HG03280 (cell line): Measurements from ENCODE around the gene SPATA21.
"Not testable (repeated sequence)": the region's sequence is repeated elsewhere in the genome, so short reads cannot be mapped to it uniquely, and the experiment has no call there.

Experiments used
- ATAC-seq: cut with Tn5 transposase; IDR thresholded peaks from one replicate; pipeline ENCODE4 v1.9.1; 2021; ENCODE audit warnings: mild to moderate bottlenecking, moderate library complexity; ENCODE audit not compliant: unreplicated experiment

The SPATA21 gene

GRCh38 chr1:16436946-16437474 lies at the start of gene SPATA21:
Gene SPATA21 (minus strand): TSS chr1:16437424. CDS start chr1:16431371, 6,053 bp downstream.
- ATAC-seq: no peak

DNA sequence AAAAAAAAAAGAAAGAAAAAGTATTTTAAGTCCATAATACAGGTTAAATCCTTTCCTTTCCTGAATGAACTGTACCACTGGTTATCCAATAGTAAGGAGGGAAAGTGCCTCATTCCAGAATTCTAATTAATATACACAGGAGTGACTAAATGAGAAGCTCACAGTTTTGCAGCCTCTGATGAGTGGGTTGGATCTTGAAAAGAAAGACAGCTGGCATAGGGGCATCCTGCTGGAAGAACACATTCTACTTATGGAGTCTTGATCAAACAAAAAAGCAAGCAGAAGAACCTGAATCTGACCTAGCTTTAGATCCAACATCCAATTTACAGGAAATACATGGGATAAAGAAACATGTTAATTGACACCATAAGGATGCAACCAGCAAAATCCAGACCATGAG lies 49.8 kb upstream of the SPATA21 start:
- not testable (repeated sequence) for ATAC-seq

DNA sequence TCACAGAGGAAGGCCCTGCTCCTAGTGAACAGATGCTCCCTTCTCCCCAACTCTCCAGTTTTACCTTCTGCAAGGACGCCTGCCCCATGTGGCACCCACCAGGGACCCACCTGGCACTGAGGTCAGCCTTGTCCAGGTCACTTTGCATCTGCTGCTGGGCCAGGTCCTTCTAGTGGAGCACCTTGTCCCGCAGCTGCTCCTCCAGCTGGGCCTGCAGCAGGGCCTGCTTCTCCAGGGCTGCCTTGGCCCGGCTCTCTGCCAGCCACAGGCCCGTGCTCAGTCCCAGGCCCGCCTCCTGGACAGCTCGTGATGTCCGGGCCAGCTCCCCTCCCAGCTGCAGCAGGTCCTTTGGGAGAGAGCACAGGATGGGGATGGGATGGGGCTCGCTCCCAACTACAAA lies 49.1 kb upstream of the SPATA21 start:
- not testable (repeated sequence) for ATAC-seq

- no peak for ATAC-seq
Measured at GRCh38 chr1:16484931-16485330, 47.7 kb upstream of the SPATA21 start.

- ATAC-seq: no peak
Measured at GRCh38 chr1:16484501-16484835, 47.2 kb upstream of the SPATA21 start.

DNA sequence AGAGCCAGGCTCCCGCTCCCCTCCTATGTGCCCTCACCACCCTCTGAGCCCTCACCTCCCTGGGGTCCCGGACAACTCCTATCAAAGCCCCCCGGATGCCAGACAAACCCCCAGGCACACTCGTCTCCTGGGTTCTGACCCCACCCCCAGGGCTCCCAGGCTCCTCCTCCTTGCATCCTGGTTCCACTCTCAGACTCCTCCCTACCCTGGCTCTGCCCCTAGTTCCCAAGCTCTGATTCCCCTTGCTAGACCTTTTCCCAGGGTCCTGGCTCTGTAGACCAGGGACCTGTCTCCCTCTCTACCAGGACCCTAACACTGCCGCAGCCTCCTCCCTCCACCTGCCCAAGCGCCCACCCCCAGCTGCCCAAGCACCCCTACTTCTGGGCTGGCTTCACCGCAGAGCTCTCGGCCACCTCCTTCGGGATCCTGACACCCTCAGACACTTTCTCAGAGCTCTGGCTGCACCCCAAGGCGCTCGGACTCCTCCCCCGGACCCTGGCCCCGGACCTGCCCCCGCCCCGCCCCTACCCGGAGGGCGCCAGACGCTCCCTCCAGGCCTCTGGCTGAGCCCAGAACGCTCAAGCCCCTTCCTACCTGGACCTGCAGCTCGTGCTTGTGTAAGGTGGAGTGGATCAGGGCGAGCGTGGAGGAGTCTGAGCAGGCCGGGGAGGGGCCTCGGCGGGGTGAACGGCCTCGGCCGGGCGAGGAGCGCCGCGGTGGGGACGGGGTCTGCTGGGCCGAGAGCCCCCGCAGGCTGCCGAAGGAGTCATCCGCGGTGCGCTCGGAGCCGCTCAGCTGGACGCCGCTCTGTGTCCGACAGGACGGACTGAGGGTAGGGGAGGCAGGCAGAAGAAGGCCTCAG lies 46.6 kb upstream of the SPATA21 start:
- not testable (repeated sequence) for ATAC-seq

DNA sequence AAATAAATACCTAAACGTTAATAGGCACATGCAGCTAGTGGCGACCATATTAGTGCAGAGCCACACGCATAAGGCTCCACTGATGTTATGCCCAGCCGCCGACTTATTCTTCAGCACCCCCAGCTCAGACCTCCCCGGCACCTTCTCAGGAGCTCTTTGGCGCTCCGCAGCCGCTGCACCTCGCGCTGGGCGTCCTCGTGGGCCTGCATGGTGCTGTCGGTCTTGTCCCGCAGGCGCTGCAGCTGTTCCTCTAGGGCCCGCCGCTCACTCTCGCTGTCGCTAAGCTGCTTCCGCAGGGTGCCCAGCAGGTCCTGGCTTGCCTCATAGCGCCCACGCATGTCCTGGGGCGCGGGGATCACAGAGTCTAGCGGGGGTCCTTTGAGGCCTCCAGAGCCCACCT lies 45.9 kb upstream of the SPATA21 start:
- not testable (repeated sequence) for ATAC-seq

GRCh38 chr1:16478091-16478490 lies 40.9 kb upstream of the SPATA21 start:
- ATAC-seq: no peak

- ATAC-seq: not testable (repeated sequence)
Measured at GRCh38 chr1:16475771-16476770, 38.8 kb upstream of the SPATA21 start.

DNA sequence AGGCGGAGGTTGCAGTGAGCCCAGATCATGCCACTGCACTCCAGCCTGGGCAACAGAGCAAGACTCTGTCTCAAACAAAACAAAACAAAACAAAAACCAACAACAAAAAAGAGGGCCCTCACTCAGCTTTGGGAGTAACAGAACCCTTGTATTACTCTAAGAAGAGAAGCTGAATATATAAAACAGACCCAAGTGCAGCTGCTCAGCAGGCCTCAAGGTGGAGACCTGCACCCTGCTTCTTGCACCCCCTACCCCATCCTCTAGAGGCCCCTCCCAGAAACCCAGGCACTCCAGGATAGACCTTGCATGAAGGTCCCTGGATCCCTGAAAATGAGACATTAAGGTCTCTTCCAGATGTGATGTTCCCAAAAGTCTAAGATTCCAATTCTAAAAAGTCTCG lies 37.7 kb upstream of the SPATA21 start:
- ATAC-seq: not testable (repeated sequence)

DNA sequence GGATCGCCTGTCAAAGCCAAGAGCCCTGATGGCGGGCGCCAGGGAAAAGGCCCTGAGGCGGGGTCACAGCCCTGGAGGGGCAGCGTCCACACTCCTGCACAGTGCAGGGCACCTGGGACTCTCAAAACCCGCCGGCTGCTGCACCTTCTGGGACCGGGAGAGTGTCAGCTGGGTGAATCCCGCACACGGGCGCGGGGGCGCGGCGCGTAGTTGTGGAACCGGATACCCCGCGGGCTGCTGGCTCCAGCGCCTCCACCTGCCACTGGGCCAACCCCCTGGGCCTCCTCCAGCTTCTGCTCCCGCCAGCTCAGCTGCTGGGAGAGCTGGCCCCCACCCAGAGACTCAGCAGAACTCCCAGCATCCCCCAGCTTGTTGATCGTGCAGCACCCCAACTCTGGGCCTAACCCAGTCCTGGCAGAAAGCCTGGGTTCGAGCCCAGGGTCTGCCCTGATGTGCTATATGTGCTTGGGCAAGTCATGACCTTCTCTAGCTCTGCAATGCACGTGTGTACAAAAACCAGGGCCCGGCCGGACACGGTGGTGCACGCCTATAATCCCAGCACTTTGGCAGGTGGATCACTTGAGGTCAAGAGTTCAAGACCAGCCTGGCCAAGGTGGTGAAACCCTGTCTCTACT lies 37.1 kb upstream of the SPATA21 start:
- no peak for ATAC-seq

DNA sequence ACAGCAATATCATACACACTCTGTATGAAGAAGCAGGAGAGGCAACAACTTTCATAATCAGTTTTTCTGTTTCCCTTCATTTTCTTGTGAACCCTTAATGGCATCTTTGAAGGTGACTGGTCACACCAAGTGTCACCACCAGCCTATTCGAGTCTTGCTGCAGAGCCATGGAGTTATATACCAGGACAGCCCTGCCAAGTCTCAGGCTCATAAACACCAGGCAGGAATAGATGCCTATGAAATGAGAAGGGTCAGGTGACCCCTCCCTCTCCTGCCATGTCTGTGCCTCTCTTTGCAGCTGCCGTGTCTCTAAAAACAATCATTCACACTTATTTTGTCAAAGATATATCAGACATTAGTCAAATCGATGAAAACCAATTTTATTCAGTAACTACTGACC lies 31.3 kb upstream of the SPATA21 start:
- no peak for ATAC-seq

DNA sequence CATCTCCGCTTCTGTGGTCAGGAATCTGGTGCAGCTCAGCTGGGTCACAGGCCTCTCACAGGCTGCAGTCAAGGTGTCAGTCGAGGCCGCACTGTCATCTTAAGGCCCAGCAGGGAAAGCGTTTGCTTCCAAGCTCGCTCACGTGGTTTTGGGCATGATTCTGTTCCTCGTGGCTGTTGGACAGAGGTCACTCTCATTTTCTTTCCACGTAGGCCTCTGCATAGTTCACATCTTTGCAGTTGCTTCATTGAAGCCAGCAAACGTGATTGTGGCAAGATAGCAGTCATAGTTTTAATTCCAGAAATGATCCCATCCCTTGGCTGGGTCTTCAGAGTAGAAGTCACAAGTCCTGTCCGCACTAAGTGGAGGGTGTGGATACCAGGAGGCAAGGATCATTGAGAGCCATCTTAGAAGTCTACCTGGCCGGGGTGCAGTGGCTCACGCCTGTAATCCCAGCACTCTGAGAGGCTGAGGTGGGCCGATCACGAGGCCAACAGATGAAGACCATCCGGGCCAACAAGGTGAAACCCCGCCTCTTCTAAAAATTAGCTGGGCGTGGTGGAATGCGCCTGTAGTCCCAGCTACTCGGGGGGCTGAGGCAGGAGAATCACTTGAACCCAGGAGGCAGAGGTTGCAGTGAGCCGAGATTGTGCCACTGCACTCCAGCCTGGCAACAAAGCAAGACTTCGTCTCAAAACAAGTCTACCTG lies 27.8 kb upstream of the SPATA21 start:
- no peak for ATAC-seq

DNA sequence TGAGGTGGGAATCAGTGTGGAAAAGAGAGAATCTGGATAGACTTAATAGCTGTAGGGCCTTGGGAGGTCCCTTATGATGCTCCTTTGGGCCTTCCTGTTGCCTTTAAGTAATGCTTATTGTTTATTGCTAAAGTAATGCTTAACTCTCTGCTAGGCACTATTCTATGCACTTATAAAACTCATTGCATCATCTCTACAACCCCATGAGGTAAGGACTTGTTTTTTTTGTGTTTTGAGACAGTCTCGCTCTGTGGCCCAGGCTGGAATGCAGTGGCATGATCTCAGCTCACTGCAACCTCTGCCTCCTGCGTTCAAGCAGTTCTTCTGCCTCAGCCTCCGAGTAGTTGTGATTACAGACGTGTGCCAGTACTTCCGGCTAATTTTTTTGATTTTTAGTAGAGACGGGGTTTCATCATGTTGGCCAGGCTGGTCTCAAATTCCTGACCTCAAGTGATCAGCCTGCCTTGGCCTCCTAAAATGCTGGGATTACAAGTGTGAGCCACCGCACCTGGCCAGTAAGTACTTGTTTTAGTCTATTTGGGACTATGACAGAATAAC lies 25.6 kb upstream of the SPATA21 start:
- no peak for ATAC-seq

GRCh38 chr1:16461681-16462080 lies 24.5 kb upstream of the SPATA21 start:
- ATAC-seq: no peak

GRCh38 chr1:16459352-16459925 lies 22.2 kb upstream of the SPATA21 start:
- ATAC-seq: no peak

GRCh38 chr1:16458831-16459230 lies 21.6 kb upstream of the SPATA21 start:
- ATAC-seq: no peak

DNA sequence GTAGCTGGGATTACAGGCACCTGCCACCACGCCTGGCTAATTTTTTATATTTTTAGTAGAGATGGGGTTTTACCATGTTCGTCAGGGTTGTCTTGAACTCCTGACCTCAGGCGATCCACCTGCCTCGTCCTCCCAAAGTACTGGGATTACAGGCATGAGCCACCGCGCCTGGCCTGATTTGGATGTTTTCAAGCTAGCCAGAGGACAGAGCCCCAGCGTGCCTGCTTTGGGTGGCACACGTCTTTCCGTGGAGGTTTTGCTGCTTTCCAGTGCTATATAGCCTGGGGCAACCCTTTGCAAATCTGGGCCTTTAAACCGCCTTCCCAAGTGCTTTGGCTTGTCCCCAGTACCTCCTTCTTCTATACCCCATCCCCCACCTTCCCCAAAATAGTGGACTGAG lies 18.9 kb upstream of the SPATA21 start:
- not testable (repeated sequence) for ATAC-seq

DNA sequence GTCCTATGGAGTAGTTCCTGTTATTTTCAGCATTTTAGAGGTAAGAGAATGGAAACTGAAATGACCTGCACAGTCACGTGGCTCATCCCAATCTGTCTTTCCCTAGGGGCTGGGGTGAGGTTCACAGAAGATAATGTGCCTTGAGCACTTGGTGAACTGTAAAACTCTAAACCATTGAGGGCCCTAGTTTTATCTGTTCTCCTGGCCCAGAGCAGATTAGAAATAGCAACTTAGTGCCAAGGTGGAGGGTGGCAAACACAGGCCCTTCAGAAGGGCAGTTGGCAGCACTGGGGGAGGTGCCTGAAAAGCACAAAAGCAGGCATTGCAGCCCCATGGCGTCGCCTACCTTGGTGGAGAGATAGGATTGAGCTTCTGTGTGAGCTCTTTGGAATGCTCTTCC lies 17.7 kb upstream of the SPATA21 start:
- ATAC-seq: not testable (repeated sequence)
